Frontal cortex (tissue), 4 donors: ENCODE data around the gene KCNQ2. TPM values are rescaled to one million over a fixed set of nuclear protein-coding genes. Genes with fewer than 3 reads are reported as not detected.
A peak's percentile ranks its signal among the peaks of the same experiment; 100 is the strongest.

Experiments
- DNase-seq, 2 donors: peaks; one replicate each; pipeline ENCODE4 v3.0.0; 2012; ENCODE audit warnings: low spot score in 2 of 2
- FAIRE-seq: peaks from 2 replicates; lab custom pipeline; 2012; peaks lifted over from hg19 to GRCh38; lab: Jason Lieb, UNC
- total RNA-seq: library from RNA; depleted of rRNA; stranded (reverse); fragments of >200 nt; gene quantifications from one replicate; pipeline ENCODE4 v1.2.3, GENCODE V29; 2014
- donor health status: control.
- donor health status: control.
- donor health status: control.

Gene KCNQ2
- total RNA-seq, 1 donor from 2014 or later = 159 TPM

- no peak for DNase-seq
- no peak for FAIRE-seq
Observed at GRCh38 chr20:63502671-63503172, 30.3 kb upstream of the KCNQ2 start.

- FAIRE-seq = no peak
- peak in 1 of 2 donors; percentile 75 for DNase-seq
Observed at GRCh38 chr20:63501818-63502670, 29.6 kb upstream of the KCNQ2 start.

- no peak for DNase-seq
- no peak for FAIRE-seq
Observed at GRCh38 chr20:63500902-63501817, 28.7 kb upstream of the KCNQ2 start.

GRCh38 chr20:63500151-63500901, 27.9 kb upstream of the KCNQ2 start:
- no peak for DNase-seq
- FAIRE-seq = no peak

- no peak for FAIRE-seq
- DNase-seq = no peak
Observed at GRCh38 chr20:63499338-63499969, 27.0 kb upstream of the KCNQ2 start.

GRCh38 chr20:63498960-63499337, 26.5 kb upstream of the KCNQ2 start, which contains the start of gene EEF1A2:
Gene EEF1A2 (minus strand): TSS chr20:63499083. CDS start chr20:63497763, 1,320 bp downstream.
- DNase-seq = peak; percentile 79 to 82
- FAIRE-seq = no peak

GRCh38 chr20:63497946-63498935, 25.8 kb upstream of the KCNQ2 start:
- DNase-seq = peak in 1 of 2 donors; percentile 66
- no peak for FAIRE-seq

- FAIRE-seq (no peak), DNase-seq (no peak)
Observed at GRCh38 chr20:63497138-63497945, 24.9 kb upstream of the KCNQ2 start.

GRCh38 chr20:63496596-63497120, 24.2 kb upstream of the KCNQ2 start:
- FAIRE-seq (no peak), DNase-seq (no peak)

- peak; percentile 80 to 86 for DNase-seq
- no peak for FAIRE-seq
Observed at GRCh38 chr20:63495741-63496595, 23.5 kb upstream of the KCNQ2 start.

GRCh38 chr20:63495167-63495720, 22.8 kb upstream of the KCNQ2 start:
- no peak for FAIRE-seq
- DNase-seq = no peak

GRCh38 chr20:63494420-63495166, 22.1 kb upstream of the KCNQ2 start:
- DNase-seq (no peak), FAIRE-seq (no peak)

GRCh38 chr20:63494084-63494419, 21.6 kb upstream of the KCNQ2 start:
- DNase-seq = no peak

GRCh38 chr20:63493563-63494020, 21.1 kb upstream of the KCNQ2 start:
- DNase-seq (no peak), FAIRE-seq (no peak)

More at GRCh38 chr20:63494084-63494419, 21.6 kb upstream of the KCNQ2 start:
- FAIRE-seq = no peak

GRCh38 chr20:63492982-63493381, 20.5 kb upstream of the KCNQ2 start:
- no peak for FAIRE-seq
- DNase-seq = no peak
